Brain microvascular endothelial cell (primary cell): ENCODE measurements around the gene TMEM232.

Experiments
- DNase-seq: peaks from one replicate; pipeline ENCODE4 v3.0.0-alpha.2; 2020
- H3K27ac ChIP-seq: fragments of 250-450 bp; sonication (Bioruptor Pico); 2 replicates; pipeline ENCODE4 v1.5.1; 2020; ENCODE audit warnings: mild to moderate bottlenecking, moderate library complexity
- H3K27me3 ChIP-seq: fragments of 250-450 bp; sonication (Bioruptor Pico); replicated peaks from 2 replicates; pipeline ENCODE4 v1.5.1; 2020; ENCODE audit warnings: mild to moderate bottlenecking
- H3K36me3 ChIP-seq: fragments of 250-450 bp; sonication (Bioruptor Pico); replicated peaks from 2 replicates; pipeline ENCODE4 v1.5.1; 2020; ENCODE audit warnings: mild to moderate bottlenecking
- H3K4me3 ChIP-seq: 2 replicates; pipeline ENCODE4 v1.5.1; 2011; ENCODE audit warnings: low read depth, mild to moderate bottlenecking, control low read depth, low read length, moderate library complexity
- CTCF ChIP-seq: IDR thresholded peaks from 2 replicates; pipeline ENCODE4 v1.5.1; 2011; ENCODE audit warnings: low read depth, mild to moderate bottlenecking, moderate library complexity, low read length, control low read depth, inconsistent platforms; ENCODE audit errors: missing control alignments
- in situ Hi-C: cut with HindIII; loops from 2 replicates; pipeline ENCODE4 v1.10.0; 2017; ENCODE audit warnings: low sequenced_read_pairs, low pct_ligation_motif_present

Gene TMEM232

GRCh38 chr5:110727025-110727314, 499 bp upstream of the TMEM232 start:
- in situ Hi-C loops: no loop called here
- DNase-seq: no peak
- Histone ChIP-seq H3K27ac (no peak overlapping the region), H3K36me3 (no peaks in the 10 kb centered on the region), H3K4me3 (peak overlapping the region; percentile 46), H3K27me3 (no peaks in the 10 kb centered on the region)
- TF ChIP-seq CTCF: peak; percentile 6

GRCh38 chr5:110718311-110718710, 8.2 kb downstream of the TMEM232 start:
- Histone ChIP-seq H3K36me3 (no peaks in the 10 kb centered on the region), H3K4me3 (no peak overlapping the region), H3K27me3 (no peaks in the 10 kb centered on the region), H3K27ac (no peak overlapping the region)
- in situ Hi-C loops: no loop called here
- DNase-seq: no peak
- no peak for TF ChIP-seq CTCF

DNA sequence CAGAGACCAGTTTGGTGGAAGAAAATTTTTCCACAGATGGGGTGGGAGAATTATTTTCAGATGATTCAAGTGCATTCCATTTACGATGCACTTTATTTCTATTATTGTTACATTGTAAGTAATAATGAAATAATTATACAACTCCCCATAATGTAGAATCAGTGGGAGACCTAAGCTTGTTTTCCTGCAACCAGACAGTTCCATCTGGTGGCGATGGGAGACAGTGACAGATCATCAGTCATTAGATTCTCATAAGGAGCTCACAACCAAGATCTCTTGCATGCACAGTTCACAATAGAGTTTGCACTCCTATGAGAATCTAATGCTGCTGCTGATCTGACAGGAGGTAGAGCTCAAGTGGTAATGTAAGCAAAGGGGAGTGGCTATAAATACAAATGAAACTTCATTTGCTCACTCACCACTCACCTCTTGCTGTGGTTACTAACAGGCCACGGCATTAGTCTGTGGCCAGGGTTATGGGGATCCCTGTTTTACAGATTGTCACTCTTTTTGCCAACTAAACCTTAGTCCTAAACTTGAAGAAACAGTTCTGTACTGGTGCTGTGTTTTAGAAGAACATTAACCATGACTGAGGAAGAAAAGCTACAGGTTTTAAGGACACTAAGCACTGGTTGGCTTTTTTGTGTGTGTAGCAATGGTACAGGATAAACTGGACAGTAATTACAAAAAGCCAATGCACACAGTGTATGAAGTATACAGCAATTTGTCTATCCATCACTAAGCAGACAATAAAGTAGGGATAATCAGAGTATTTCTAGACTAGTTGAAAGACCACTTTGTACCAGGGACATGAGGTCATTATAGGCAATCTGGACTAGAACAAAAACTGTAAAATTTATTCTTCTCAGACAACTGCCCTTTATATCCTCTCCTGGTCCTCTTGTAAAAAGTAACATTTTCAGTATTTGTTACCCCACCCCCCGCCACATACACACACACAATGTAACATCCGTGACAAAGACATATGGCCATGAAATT, 9.9 kb downstream of the TMEM232 start:
- H3K4me3 ChIP-seq: no peak overlapping the region
- TF ChIP-seq CTCF: no peak
- in situ Hi-C loops: no loop called here
- H3K27me3 ChIP-seq: no peaks in the 10 kb centered on the region
- no peak for DNase-seq
- H3K36me3 ChIP-seq: no peaks in the 10 kb centered on the region
- H3K27ac ChIP-seq: no peak overlapping the region

GRCh38 chr5:110707260-110707844, 19.1 kb downstream of the TMEM232 start:
- no peak for DNase-seq
- H3K27me3 ChIP-seq: no peaks in the 10 kb centered on the region
- no peak overlapping the region for H3K27ac ChIP-seq
- H3K36me3 ChIP-seq: no peaks in the 10 kb centered on the region
- no peak overlapping the region for H3K4me3 ChIP-seq
- in situ Hi-C loops: no loop called here
- TF ChIP-seq CTCF: no peak

- Histone ChIP-seq H3K27ac (no peak overlapping the region), H3K4me3 (no peak overlapping the region), H3K36me3 (no peaks in the 10 kb centered on the region), H3K27me3 (no peaks in the 10 kb centered on the region)
- in situ Hi-C loops: no loop called here
- no peak for DNase-seq
- no peak for TF ChIP-seq CTCF
These were observed 21.1 kb downstream of the TMEM232 start for GRCh38 chr5:110705349-110705748.
